Keratinocyte (primary cell): ENCODE data around the gene ACACB.

Source experiments
- EZH2 ChIP-seq: IDR thresholded peaks from one replicate; pipeline ENCODE4 v1.6.1; 2012; ENCODE audit warnings: inconsistent platforms, mild to moderate bottlenecking, low read length, moderate library complexity
- TF ChIP-seq, protein P1 (sequence below), 3 experiments: IDR thresholded peaks in 1 of 3; conservative IDR thresholded peaks in 1 of 3; optimal IDR thresholded peaks in 1 of 3; 2 replicates in 2 of 3; 3 replicates in 1 of 3; pipeline versions ENCODE3 to v1.5.1; 2011; ENCODE audit warnings: low read length in 3 of 3, mild to moderate bottlenecking in 3 of 3, moderate library complexity in 2 of 3, control low read depth in 1 of 3, inconsistent platforms in 1 of 3; ENCODE audit not compliant: insufficient read depth in 2 of 3; ENCODE audit errors: extremely low read depth in 1 of 3

DNA sequence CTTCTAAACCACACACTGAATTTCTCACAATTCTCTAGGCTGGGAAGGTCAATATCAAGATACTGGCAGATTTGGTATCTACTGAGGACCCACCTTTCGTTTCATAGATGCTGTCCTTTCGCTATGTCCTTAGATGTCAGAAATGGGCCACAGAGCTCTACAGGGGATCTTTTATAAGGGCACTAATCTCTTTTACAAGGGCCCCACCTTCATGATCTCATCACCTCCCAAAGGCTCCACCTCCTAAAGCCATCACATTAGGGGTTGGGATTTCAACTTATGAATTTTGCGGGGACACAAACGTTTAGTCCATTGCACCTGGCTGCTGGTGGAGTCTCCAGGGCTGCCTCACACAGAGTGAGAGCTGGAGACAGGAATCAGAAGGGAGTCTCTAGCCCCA is 79.9 kb downstream of the ACACB start:
- TF ChIP-seq EZH2: no peak
- TF ChIP-seq, protein P1, sequence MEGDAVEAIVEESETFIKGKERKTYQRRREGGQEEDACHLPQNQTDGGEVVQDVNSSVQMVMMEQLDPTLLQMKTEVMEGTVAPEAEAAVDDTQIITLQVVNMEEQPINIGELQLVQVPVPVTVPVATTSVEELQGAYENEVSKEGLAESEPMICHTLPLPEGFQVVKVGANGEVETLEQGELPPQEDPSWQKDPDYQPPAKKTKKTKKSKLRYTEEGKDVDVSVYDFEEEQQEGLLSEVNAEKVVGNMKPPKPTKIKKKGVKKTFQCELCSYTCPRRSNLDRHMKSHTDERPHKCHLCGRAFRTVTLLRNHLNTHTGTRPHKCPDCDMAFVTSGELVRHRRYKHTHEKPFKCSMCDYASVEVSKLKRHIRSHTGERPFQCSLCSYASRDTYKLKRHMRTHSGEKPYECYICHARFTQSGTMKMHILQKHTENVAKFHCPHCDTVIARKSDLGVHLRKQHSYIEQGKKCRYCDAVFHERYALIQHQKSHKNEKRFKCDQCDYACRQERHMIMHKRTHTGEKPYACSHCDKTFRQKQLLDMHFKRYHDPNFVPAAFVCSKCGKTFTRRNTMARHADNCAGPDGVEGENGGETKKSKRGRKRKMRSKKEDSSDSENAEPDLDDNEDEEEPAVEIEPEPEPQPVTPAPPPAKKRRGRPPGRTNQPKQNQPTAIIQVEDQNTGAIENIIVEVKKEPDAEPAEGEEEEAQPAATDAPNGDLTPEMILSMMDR (optimal IDR thresholded peaks at IDR 0.05 in 1 of 3, IDR thresholded peaks at IDR 0.05 in 1 of 3, conservative IDR thresholded peaks at IDR 0.05 in 1 of 3; ENCODE audit: extremely low read depth in 1 of 3, insufficient read depth in 2 of 3, low read length in 3 of 3): no peak
